ENCODE measurements around the gene APOE. TPM values are rescaled to one million over a fixed set of nuclear protein-coding genes. Genes with fewer than 3 reads are reported as not detected.
A peak's percentile ranks its signal among the peaks of the same experiment; 100 is the strongest.

Gene APOE
- total and polyA plus RNA-seq, 2 of the 13 experiments (the other 11 are each of a cell fraction or from before 2014, with no cell fraction given): 1,328 to 1,470 TPM

DNA sequence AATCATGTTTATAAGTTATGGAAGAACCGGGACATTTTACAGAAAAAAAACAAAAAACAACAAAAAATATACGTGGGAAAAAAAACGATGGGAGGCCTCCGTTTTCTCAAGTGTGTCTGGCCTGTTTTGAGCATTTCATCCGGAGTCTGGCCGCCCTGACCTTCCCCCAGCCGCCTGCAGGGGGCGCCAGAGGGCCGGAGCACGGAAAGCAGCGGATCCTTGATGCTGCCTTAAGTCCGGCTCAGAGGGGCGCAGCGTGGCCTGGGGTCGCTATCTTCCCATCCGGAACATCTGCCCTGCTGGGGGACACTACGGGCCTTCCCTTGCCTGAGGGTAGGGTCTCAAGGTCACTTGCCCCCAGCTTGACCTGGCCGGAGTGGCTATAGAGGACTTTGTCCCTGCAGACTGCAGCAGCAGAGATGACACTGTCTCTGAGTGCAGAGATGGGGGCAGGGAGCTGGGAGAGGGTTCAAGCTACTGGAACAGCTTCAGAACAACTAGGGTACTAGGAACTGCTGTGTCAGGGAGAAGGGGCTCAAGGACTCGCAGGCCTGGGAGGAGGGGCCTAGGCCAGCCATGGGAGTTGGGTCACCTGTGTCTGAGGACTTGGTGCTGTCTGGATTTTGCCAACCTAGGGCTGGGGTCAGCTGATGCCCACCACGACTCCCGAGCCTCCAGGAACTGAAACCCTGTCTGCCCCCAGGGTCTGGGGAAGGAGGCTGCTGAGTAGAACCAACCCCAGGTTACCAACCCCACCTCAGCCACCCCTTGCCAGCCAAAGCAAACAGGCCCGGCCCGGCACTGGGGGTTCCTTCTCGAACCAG lies 1.8 kb upstream of the APOE start (continued):
- TF ChIP-seq, protein P1, sequence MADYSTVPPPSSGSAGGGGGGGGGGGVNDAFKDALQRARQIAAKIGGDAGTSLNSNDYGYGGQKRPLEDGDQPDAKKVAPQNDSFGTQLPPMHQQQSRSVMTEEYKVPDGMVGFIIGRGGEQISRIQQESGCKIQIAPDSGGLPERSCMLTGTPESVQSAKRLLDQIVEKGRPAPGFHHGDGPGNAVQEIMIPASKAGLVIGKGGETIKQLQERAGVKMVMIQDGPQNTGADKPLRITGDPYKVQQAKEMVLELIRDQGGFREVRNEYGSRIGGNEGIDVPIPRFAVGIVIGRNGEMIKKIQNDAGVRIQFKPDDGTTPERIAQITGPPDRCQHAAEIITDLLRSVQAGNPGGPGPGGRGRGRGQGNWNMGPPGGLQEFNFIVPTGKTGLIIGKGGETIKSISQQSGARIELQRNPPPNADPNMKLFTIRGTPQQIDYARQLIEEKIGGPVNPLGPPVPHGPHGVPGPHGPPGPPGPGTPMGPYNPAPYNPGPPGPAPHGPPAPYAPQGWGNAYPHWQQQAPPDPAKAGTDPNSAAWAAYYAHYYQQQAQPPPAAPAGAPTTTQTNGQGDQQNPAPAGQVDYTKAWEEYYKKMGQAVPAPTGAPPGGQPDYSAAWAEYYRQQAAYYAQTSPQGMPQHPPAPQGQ (CRISPR knock-in tag; IDR thresholded peaks at IDR 0.05; ENCODE audit: borderline replicate concordance): no peak
- TF ChIP-seq SMC3 (IDR thresholded peaks at IDR 0.05; ENCODE audit: low read length): no peak; the same call in 1 of the 2 replicates
- no peak for TF ChIP-seq SCMH1 (CRISPR knock-in tag; IDR thresholded peaks at IDR 0.05; ENCODE audit: borderline replicate concordance)
- TF ChIP-seq, protein P2, sequence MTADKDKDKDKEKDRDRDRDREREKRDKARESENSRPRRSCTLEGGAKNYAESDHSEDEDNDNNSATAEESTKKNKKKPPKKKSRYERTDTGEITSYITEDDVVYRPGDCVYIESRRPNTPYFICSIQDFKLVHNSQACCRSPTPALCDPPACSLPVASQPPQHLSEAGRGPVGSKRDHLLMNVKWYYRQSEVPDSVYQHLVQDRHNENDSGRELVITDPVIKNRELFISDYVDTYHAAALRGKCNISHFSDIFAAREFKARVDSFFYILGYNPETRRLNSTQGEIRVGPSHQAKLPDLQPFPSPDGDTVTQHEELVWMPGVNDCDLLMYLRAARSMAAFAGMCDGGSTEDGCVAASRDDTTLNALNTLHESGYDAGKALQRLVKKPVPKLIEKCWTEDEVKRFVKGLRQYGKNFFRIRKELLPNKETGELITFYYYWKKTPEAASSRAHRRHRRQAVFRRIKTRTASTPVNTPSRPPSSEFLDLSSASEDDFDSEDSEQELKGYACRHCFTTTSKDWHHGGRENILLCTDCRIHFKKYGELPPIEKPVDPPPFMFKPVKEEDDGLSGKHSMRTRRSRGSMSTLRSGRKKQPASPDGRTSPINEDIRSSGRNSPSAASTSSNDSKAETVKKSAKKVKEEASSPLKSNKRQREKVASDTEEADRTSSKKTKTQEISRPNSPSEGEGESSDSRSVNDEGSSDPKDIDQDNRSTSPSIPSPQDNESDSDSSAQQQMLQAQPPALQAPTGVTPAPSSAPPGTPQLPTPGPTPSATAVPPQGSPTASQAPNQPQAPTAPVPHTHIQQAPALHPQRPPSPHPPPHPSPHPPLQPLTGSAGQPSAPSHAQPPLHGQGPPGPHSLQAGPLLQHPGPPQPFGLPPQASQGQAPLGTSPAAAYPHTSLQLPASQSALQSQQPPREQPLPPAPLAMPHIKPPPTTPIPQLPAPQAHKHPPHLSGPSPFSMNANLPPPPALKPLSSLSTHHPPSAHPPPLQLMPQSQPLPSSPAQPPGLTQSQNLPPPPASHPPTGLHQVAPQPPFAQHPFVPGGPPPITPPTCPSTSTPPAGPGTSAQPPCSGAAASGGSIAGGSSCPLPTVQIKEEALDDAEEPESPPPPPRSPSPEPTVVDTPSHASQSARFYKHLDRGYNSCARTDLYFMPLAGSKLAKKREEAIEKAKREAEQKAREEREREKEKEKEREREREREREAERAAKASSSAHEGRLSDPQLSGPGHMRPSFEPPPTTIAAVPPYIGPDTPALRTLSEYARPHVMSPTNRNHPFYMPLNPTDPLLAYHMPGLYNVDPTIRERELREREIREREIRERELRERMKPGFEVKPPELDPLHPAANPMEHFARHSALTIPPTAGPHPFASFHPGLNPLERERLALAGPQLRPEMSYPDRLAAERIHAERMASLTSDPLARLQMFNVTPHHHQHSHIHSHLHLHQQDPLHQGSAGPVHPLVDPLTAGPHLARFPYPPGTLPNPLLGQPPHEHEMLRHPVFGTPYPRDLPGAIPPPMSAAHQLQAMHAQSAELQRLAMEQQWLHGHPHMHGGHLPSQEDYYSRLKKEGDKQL (CRISPR knock-in tag; IDR thresholded peaks at IDR 0.05; ENCODE audit: low read depth): no peak
- peak; percentile 65; the same call in 1 of the 2 replicates for TF ChIP-seq GFI1 (CRISPR knock-in tag; IDR thresholded peaks at IDR 0.05; ENCODE audit: borderline replicate concordance)
- TF ChIP-seq, protein P3, sequence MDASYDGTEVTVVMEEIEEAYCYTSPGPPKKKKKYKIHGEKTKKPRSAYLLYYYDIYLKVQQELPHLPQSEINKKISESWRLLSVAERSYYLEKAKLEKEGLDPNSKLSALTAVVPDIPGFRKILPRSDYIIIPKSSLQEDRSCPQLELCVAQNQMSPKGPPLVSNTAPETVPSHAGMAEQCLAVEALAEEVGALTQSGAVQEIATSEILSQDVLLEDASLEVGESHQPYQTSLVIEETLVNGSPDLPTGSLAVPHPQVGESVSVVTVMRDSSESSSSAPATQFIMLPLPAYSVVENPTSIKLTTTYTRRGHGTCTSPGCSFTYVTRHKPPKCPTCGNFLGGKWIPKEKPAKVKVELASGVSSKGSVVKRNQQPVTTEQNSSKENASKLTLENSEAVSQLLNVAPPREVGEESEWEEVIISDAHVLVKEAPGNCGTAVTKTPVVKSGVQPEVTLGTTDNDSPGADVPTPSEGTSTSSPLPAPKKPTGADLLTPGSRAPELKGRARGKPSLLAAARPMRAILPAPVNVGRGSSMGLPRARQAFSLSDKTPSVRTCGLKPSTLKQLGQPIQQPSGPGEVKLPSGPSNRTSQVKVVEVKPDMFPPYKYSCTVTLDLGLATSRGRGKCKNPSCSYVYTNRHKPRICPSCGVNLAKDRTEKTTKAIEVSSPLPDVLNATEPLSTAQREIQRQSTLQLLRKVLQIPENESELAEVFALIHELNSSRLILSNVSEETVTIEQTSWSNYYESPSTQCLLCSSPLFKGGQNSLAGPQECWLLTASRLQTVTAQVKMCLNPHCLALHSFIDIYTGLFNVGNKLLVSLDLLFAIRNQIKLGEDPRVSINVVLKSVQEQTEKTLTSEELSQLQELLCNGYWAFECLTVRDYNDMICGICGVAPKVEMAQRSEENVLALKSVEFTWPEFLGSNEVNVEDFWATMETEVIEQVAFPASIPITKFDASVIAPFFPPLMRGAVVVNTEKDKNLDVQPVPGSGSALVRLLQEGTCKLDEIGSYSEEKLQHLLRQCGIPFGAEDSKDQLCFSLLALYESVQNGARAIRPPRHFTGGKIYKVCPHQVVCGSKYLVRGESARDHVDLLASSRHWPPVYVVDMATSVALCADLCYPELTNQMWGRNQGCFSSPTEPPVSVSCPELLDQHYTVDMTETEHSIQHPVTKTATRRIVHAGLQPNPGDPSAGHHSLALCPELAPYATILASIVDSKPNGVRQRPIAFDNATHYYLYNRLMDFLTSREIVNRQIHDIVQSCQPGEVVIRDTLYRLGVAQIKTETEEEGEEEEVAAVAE (CRISPR knock-in tag; IDR thresholded peaks at IDR 0.05; ENCODE audit: borderline replicate concordance): peak; percentile 80; the same call in 1 of the 2 replicates
- TF ChIP-seq AGO2 (optimal IDR thresholded peaks at IDR 0.05; ENCODE audit: low read depth, low read length): peak; percentile 97
- TF ChIP-seq ZNF564 (CRISPR knock-in tag; IDR thresholded peaks at IDR 0.05): no peak
- TF ChIP-seq, protein P4, sequence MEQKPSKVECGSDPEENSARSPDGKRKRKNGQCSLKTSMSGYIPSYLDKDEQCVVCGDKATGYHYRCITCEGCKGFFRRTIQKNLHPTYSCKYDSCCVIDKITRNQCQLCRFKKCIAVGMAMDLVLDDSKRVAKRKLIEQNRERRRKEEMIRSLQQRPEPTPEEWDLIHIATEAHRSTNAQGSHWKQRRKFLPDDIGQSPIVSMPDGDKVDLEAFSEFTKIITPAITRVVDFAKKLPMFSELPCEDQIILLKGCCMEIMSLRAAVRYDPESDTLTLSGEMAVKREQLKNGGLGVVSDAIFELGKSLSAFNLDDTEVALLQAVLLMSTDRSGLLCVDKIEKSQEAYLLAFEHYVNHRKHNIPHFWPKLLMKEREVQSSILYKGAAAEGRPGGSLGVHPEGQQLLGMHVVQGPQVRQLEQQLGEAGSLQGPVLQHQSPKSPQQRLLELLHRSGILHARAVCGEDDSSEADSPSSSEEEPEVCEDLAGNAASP (CRISPR knock-in tag; IDR thresholded peaks at IDR 0.05; ENCODE audit: borderline replicate concordance): peak; percentile 92
- TF ChIP-seq, protein P5, sequence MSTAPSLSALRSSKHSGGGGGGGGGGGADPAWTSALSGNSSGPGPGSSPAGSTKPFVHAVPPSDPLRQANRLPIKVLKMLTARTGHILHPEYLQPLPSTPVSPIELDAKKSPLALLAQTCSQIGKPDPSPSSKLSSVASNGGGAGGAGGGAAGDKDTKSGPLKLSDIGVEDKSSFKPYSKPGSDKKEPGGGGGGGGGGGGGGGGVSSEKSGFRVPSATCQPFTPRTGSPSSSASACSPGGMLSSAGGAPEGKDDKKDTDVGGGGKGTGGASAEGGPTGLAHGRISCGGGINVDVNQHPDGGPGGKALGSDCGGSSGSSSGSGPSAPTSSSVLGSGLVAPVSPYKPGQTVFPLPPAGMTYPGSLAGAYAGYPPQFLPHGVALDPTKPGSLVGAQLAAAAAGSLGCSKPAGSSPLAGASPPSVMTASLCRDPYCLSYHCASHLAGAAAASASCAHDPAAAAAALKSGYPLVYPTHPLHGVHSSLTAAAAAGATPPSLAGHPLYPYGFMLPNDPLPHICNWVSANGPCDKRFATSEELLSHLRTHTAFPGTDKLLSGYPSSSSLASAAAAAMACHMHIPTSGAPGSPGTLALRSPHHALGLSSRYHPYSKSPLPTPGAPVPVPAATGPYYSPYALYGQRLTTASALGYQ (CRISPR knock-in tag; IDR thresholded peaks at IDR 0.05): no peak
- TF ChIP-seq ZFAT (CRISPR knock-in tag; conservative IDR thresholded peaks at IDR 0.05): no peak

All from HepG2 (cell line).